Liver (tissue), 9 donors: Measurements from ENCODE around the gene DDX19B. TPM values are rescaled to one million over a fixed set of nuclear protein-coding genes. Genes with fewer than 3 reads are reported as not detected.

Experiments used
- DNase-seq: peaks from one replicate; pipeline ENCODE4 v3.0.0-alpha.2; 2017; ENCODE audit warnings: low spot score
- H3K27ac ChIP-seq, 2 donors: one replicate each; pipeline ENCODE4 v1.7.0; 2013; ENCODE audit warnings: inconsistent platforms in 2 of 2, low read length in 2 of 2, control low read depth in 1 of 2, low read depth in 1 of 2, mild to moderate bottlenecking in 1 of 2
- H3K27me3 ChIP-seq, 4 donors: one replicate each; pipeline versions ENCODE4 v1.6.1 to v1.7.0; 2013; ENCODE audit warnings: low read length in 3 of 4, inconsistent platforms in 1 of 4, mild to moderate bottlenecking in 1 of 4, moderate library complexity in 1 of 4; ENCODE audit not compliant: control insufficient read depth in 4 of 4, insufficient read depth in 4 of 4
- H3K36me3 ChIP-seq, 4 donors: one replicate each; pipeline versions ENCODE4 v1.6.1 to v1.7.0; 2013; ENCODE audit warnings: low read length in 3 of 4, mild to moderate bottlenecking in 3 of 4, low read depth in 1 of 4, moderate library complexity in 1 of 4; ENCODE audit not compliant: control insufficient read depth in 4 of 4, insufficient read depth in 3 of 4
- H3K4me1 ChIP-seq, 4 donors: one replicate each; pipeline versions ENCODE4 v1.6.1 to v1.7.0; 2013; ENCODE audit warnings: low read length in 3 of 4, mild to moderate bottlenecking in 3 of 4, moderate library complexity in 1 of 4; ENCODE audit not compliant: control insufficient read depth in 4 of 4, insufficient read depth in 4 of 4
- H3K4me3 ChIP-seq, 3 donors: one replicate each; pipeline versions ENCODE4 v1.6.1 to v1.7.0; 2013; ENCODE audit warnings: low read length in 3 of 3, control low read depth in 1 of 3, low read depth in 1 of 3, mild to moderate bottlenecking in 1 of 3
- H3K9ac ChIP-seq, 2 donors: one replicate each; pipeline ENCODE4 v1.7.0; 2013; ENCODE audit warnings: low read length in 2 of 2, mild to moderate bottlenecking in 2 of 2, moderate library complexity in 2 of 2, control low read depth in 1 of 2, low read depth in 1 of 2
- H3K9me3 ChIP-seq, 4 donors: one replicate each; pipeline versions ENCODE4 v1.6.1 to v1.7.0; 2013; ENCODE audit warnings: low read length in 3 of 4; ENCODE audit not compliant: control insufficient read depth in 4 of 4
- ATF3 ChIP-seq: IDR thresholded peaks from 2 replicates; pipeline ENCODE4 v1.6.1; 2016; ENCODE audit warnings: antibody characterized with exemption
- CTCF ChIP-seq: fragments of 150-350 bp; IDR thresholded peaks from 2 replicates; pipeline ENCODE4 v1.5.1; 2017; ENCODE audit warnings: improper control_type of control experiment, low read depth, low read length; ENCODE audit not compliant: missing input control
- EGR1 ChIP-seq, 2 donors: IDR thresholded peaks; 2 replicates each; pipeline ENCODE4 v1.6.1; 2016 to 2018; ENCODE audit warnings: antibody characterized with exemption in 2 of 2, low read depth in 2 of 2
- FOXA1 ChIP-seq: IDR thresholded peaks from 2 replicates; pipeline ENCODE4 v1.6.1; 2016; ENCODE audit warnings: antibody characterized with exemption
- FOXA2 ChIP-seq: IDR thresholded peaks from 2 replicates; pipeline ENCODE4 v1.6.1; 2016; ENCODE audit warnings: antibody characterized with exemption
- HNF4A ChIP-seq, 2 donors: conservative IDR thresholded peaks; 2 replicates each; pipeline ENCODE4 v1.6.1; 2016; ENCODE audit warnings: antibody characterized with exemption in 2 of 2, mild to moderate bottlenecking in 2 of 2
- HNF4G ChIP-seq: IDR thresholded peaks from 2 replicates; pipeline ENCODE4 v1.6.1; 2016; ENCODE audit warnings: antibody characterized with exemption
- MAX ChIP-seq: IDR thresholded peaks from 2 replicates; pipeline ENCODE4 v1.6.1; 2016; ENCODE audit warnings: antibody characterized with exemption
- RAD21 ChIP-seq, 2 donors: IDR thresholded peaks; 2 replicates each; pipeline ENCODE4 v1.6.1; 2016; ENCODE audit warnings: antibody characterized with exemption in 2 of 2, mild to moderate bottlenecking in 2 of 2
- REST ChIP-seq: IDR thresholded peaks from 2 replicates; pipeline ENCODE4 v1.6.1; 2016; ENCODE audit warnings: antibody characterized with exemption, mild to moderate bottlenecking
- RXRA ChIP-seq, 2 donors: IDR thresholded peaks; 2 replicates each; pipeline ENCODE4 v1.6.1; 2017 to 2018; ENCODE audit warnings: antibody characterized with exemption in 2 of 2, mild to moderate bottlenecking in 1 of 2
- SP1 ChIP-seq: IDR thresholded peaks from 2 replicates; pipeline ENCODE4 v1.6.1; 2018; ENCODE audit warnings: antibody characterized with exemption, mild to moderate bottlenecking
- ZBTB33 ChIP-seq: IDR thresholded peaks from 2 replicates; pipeline ENCODE4 v1.6.1; 2016; ENCODE audit warnings: antibody characterized with exemption
- WGBS: extraction: QIAGEN DNeasy Blood & Tissue Kit; methylation state at CpG from one replicate; pipeline ENCODE4 v1.1.7; 2013; 5-methylcytosine and 5-hydroxymethylcytosine counted together
- polyA plus RNA-seq, 2 donors: library from polyadenylated mRNA; stranded (reverse) in 1 of 2; unstranded in 1 of 2; fragments of 200-250 nt in 1 of 2; fragments of >200 nt in 1 of 2; fragmentation: Nextera tagmentation in 1 of 2; extraction: Ambion mirVana in 1 of 2; gene quantifications; one replicate each; pipeline versions ENCODE4 v1.2.1 to v1.2.3, GENCODE V29; 2013 to 2015
- total RNA-seq, 2 donors: library from RNA; depleted of rRNA; stranded (reverse); fragments of >200 nt; gene quantifications; one replicate each; pipeline ENCODE4 v1.2.3, GENCODE V29; 2014
- donor health status: healthy.
- donor health status: healthy.
- donor health status: healthy.
- donor health status: healthy.
- donor health status: healthy.

Gene DDX19B
- total and polyA plus RNA-seq, 4 donors: 11.3 to 21.4 (median 16.5) TPM

- TF ChIP-seq RXRA (IDR thresholded peaks at IDR 0.05): no peak
- WGBS: 92% methylated on average over 16 of the region's 16 CpGs
- H3K4me3 ChIP-seq: no peak overlapping the region
- no peaks in the 10 kb centered on the region for H3K27me3 ChIP-seq
- peaks cover 12 to 41% (median 20%) of the 10 kb centered on the region in 4 donors for H3K36me3 ChIP-seq
- no peak overlapping the region for H3K9ac ChIP-seq
- H3K4me1 ChIP-seq: peaks cover under 1 to 12% (median 9%) of the 10 kb centered on the region in 4 donors
- DNase-seq: no peak
- no peaks in the 10 kb centered on the region for H3K9me3 ChIP-seq
- H3K27ac ChIP-seq: no peak overlapping the region
These were observed 76.9 kb downstream of the DDX19B start for GRCh38 chr16:70375636-70376611.

- Histone ChIP-seq H3K27me3 (no peaks in the 10 kb centered on the region), H3K9ac (no peak overlapping the region), H3K4me3 (no peak overlapping the region), H3K9me3 (no peaks in the 10 kb centered on the region), H3K4me1 (peaks cover 5 to 19% (median 10%) of the 10 kb centered on the region in 4 donors), H3K27ac (no peak overlapping the region), H3K36me3 (peaks cover 5 to 27% (median 14%) of the 10 kb centered on the region in 4 donors)
- WGBS: 85% methylated on average over 2 of the region's 2 CpGs
- DNase-seq: no peak
- TF ChIP-seq FOXA1 (no peak), HNF4A (conservative IDR thresholded peaks at IDR 0.05) (no peak), ZBTB33 (no peak), CTCF (no peak), REST (no peak), ATF3 (no peak), EGR1 (IDR thresholded peaks at IDR 0.05; ENCODE audit: low read depth in 2 of 2) (no peak), SP1 (no peak), RAD21 (IDR thresholded peaks at IDR 0.05) (no peak), MAX (no peak), HNF4G (no peak), FOXA2 (no peak), RXRA (IDR thresholded peaks at IDR 0.05) (no peak)
These were observed 78.8 kb downstream of the DDX19B start for GRCh38 chr16:70377782-70378181.
